ENCODE results near the gene CAMTA1. TPM values are rescaled to one million over a fixed set of nuclear protein-coding genes. Genes with fewer than 3 reads are reported as not detected.
A peak's percentile ranks its signal among the peaks of the same experiment; 100 is the strongest.

The CAMTA1 gene
- polyA plus RNA-seq, 1 of the 3 experiments (the other 2 are of a cell fraction) = 63.1 TPM

DNA sequence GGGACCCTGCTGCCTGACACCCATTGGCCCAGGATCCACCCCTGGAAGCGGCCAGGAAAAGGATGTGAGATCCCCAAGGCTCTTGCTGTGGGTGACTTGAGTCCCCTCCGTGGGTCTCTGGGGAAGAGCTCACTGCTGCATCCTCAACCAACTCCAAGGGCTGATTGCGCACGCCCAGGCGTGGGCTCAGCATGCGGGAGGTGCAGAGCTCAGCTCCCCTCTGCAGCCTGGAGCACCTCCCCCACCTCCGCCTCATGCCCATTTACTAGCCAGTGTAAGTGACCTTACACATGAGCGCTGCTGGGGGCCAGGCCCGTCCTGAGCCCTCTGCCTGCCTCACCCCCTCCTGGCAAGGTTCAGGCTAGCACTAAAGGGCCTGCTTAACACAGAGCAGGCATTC, 847.4 kb downstream of the CAMTA1 start:
- Histone ChIP-seq H3K27me3 (ENCODE audit: insufficient read depth) (no peaks in the 10 kb centered on the region; the same call in 1 of the 2 replicates), H3K9me2 (no peaks in the 10 kb centered on the region), H3K79me2 (ENCODE audit: insufficient read depth) (no peaks in the 10 kb centered on the region), H3K9me3 (no peaks in the 10 kb centered on the region), H2AFZ (ENCODE audit: low read depth) (no peak overlapping the region), H3K4me3 (ENCODE audit: low read depth in 2 of 2, low read length in 1 of 2) (no peak overlapping the region), H3K4me2 (no peak overlapping the region), H4K20me1 (ENCODE audit: insufficient read depth) (no peaks in the 10 kb centered on the region), H3K9ac (no peak overlapping the region), H3K27ac (ENCODE audit: low read depth in 2 of 2, low read length in 1 of 2) (peak overlapping the region in 1 of 2 experiments; percentile 100; a peak in 2 of 4 replicates), H3K36me3 (replicated peaks in 1 of 2; ENCODE audit: control insufficient read depth in 1 of 2, insufficient read depth in 2 of 2, low read length in 1 of 2) (no peaks in the 10 kb centered on the region), H3F3A (replicated peaks; ENCODE audit: insufficient read depth) (no peaks in the 10 kb centered on the region), H3K4me1 (ENCODE audit: control insufficient read depth in 1 of 2, insufficient read depth in 2 of 2, low read depth in 1 of 2, low read length in 1 of 2) (peaks cover 0 to 87% of the 10 kb centered on the region in 2 experiments; a peak in 2 of 4 replicates)
- ChIA-PET POLR2A (interaction anchor here (1.3 to 1.5 kb wide), 3 partner anchors 13 to 75 kb away, joined by 3 read pairs; no protein-coding TSS in a partner anchor), CTCF (interaction anchor here (0.7 to 1.9 kb wide), 9 partner anchors 9 to 179 kb away, joined by 3 to 8 read pairs (median 4); no protein-coding TSS in a partner anchor)
- DNase-seq = no peak
- 81% methylated on average over 7 of the region's 9 CpGs for WGBS (ENCODE audit: low lambda C conversion rate)
- TF ChIP-seq, protein P1, sequence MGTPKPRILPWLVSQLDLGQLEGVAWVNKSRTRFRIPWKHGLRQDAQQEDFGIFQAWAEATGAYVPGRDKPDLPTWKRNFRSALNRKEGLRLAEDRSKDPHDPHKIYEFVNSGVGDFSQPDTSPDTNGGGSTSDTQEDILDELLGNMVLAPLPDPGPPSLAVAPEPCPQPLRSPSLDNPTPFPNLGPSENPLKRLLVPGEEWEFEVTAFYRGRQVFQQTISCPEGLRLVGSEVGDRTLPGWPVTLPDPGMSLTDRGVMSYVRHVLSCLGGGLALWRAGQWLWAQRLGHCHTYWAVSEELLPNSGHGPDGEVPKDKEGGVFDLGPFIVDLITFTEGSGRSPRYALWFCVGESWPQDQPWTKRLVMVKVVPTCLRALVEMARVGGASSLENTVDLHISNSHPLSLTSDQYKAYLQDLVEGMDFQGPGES (IDR thresholded peaks at IDR 0.05; ENCODE audit: low read depth, low read length) = no peak
- TF ChIP-seq TEAD4 (IDR thresholded peaks at IDR 0.05; ENCODE audit: borderline replicate concordance, insufficient read depth) (no peak), CHD2 (IDR thresholded peaks at IDR 0.05; ENCODE audit: low read length, partially characterized antibody) (no peak), NRF1 (IDR thresholded peaks at IDR 0.05; ENCODE audit: low read depth, low read length) (no peak), YY1 (IDR thresholded peaks at IDR 0.05; ENCODE audit: low read depth) (no peak), SIN3A (IDR thresholded peaks at IDR 0.05; ENCODE audit: borderline replicate concordance, low read depth, low read length) (no peak), SMC3 (IDR thresholded peaks at IDR 0.05; ENCODE audit: low read depth, low read length) (no peak), POLR2AphosphoS5 (IDR thresholded peaks at IDR 0.05; ENCODE audit: low read depth, low read length) (no peak), RCOR1 (IDR thresholded peaks at IDR 0.05; ENCODE audit: low read length) (no peak), NFIC (IDR thresholded peaks at IDR 0.05; ENCODE audit: borderline replicate concordance) (no peak), GATA2 (CRISPR knock-in tag; IDR thresholded peaks at IDR 0.05) (no peak), RAD21 (IDR thresholded peaks at IDR 0.05; ENCODE audit: low read length) (no peak), JUND (IDR thresholded peaks at IDR 0.05) (no peak), RFX5 (IDR thresholded peaks at IDR 0.05; ENCODE audit: low read length) (no peak), EP300 (IDR thresholded peaks at IDR 0.05; ENCODE audit: borderline replicate concordance in 1 of 2, low read depth in 1 of 2, low read length in 1 of 2) (no peak), EZH2phosphoT487 (IDR thresholded peaks at IDR 0.05; ENCODE audit: borderline replicate concordance, low read depth) (no peak)
- TF ChIP-seq, protein P2, sequence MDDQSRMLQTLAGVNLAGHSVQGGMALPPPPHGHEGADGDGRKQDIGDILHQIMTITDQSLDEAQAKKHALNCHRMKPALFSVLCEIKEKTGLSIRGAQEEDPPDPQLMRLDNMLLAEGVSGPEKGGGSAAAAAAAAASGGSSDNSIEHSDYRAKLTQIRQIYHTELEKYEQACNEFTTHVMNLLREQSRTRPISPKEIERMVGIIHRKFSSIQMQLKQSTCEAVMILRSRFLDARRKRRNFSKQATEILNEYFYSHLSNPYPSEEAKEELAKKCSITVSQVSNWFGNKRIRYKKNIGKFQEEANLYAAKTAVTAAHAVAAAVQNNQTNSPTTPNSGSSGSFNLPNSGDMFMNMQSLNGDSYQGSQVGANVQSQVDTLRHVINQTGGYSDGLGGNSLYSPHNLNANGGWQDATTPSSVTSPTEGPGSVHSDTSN (IDR thresholded peaks at IDR 0.05) = no peak
- TF ChIP-seq, protein P3, sequence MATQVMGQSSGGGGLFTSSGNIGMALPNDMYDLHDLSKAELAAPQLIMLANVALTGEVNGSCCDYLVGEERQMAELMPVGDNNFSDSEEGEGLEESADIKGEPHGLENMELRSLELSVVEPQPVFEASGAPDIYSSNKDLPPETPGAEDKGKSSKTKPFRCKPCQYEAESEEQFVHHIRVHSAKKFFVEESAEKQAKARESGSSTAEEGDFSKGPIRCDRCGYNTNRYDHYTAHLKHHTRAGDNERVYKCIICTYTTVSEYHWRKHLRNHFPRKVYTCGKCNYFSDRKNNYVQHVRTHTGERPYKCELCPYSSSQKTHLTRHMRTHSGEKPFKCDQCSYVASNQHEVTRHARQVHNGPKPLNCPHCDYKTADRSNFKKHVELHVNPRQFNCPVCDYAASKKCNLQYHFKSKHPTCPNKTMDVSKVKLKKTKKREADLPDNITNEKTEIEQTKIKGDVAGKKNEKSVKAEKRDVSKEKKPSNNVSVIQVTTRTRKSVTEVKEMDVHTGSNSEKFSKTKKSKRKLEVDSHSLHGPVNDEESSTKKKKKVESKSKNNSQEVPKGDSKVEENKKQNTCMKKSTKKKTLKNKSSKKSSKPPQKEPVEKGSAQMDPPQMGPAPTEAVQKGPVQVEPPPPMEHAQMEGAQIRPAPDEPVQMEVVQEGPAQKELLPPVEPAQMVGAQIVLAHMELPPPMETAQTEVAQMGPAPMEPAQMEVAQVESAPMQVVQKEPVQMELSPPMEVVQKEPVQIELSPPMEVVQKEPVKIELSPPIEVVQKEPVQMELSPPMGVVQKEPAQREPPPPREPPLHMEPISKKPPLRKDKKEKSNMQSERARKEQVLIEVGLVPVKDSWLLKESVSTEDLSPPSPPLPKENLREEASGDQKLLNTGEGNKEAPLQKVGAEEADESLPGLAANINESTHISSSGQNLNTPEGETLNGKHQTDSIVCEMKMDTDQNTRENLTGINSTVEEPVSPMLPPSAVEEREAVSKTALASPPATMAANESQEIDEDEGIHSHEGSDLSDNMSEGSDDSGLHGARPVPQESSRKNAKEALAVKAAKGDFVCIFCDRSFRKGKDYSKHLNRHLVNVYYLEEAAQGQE (IDR thresholded peaks at IDR 0.05; ENCODE audit: low read depth, low read length) = no peak
- TF ChIP-seq, protein P4, sequence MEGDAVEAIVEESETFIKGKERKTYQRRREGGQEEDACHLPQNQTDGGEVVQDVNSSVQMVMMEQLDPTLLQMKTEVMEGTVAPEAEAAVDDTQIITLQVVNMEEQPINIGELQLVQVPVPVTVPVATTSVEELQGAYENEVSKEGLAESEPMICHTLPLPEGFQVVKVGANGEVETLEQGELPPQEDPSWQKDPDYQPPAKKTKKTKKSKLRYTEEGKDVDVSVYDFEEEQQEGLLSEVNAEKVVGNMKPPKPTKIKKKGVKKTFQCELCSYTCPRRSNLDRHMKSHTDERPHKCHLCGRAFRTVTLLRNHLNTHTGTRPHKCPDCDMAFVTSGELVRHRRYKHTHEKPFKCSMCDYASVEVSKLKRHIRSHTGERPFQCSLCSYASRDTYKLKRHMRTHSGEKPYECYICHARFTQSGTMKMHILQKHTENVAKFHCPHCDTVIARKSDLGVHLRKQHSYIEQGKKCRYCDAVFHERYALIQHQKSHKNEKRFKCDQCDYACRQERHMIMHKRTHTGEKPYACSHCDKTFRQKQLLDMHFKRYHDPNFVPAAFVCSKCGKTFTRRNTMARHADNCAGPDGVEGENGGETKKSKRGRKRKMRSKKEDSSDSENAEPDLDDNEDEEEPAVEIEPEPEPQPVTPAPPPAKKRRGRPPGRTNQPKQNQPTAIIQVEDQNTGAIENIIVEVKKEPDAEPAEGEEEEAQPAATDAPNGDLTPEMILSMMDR (IDR thresholded peaks at IDR 0.05) = no peak
- TF ChIP-seq, protein P5, sequence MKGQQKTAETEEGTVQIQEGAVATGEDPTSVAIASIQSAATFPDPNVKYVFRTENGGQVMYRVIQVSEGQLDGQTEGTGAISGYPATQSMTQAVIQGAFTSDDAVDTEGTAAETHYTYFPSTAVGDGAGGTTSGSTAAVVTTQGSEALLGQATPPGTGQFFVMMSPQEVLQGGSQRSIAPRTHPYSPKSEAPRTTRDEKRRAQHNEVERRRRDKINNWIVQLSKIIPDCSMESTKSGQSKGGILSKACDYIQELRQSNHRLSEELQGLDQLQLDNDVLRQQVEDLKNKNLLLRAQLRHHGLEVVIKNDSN (IDR thresholded peaks at IDR 0.05; ENCODE audit: borderline replicate concordance, low read depth) = no peak
